GM23338 (cell line): ENCODE data around the gene ZFHX3. TPM values are rescaled to one million over a fixed set of nuclear protein-coding genes. Genes with fewer than 3 reads are reported as not detected.

Experiments
- ATAC-seq: fragments of 200-7000 bp; cut with Tn5 transposase; 3 replicates; pipeline ENCODE4 v1.9.1; 2020
- DNase-seq: peaks from one replicate; pipeline ENCODE4 v3.0.0-alpha.2; 2015; ENCODE audit warnings: low spot score
- H2AFZ ChIP-seq: fragments of 200-600 bp; sonication (generic); 2 replicates; pipeline ENCODE4 v1.8.0; 2016; ENCODE audit warnings: antibody characterized with exemption, mild to moderate bottlenecking, moderate library complexity
- H3F3A ChIP-seq: fragments of 200-600 bp; sonication (generic); replicated peaks from 2 replicates; pipeline ENCODE4 v1.8.0; 2017; ENCODE audit warnings: antibody characterized with exemption, mixed run types, low read depth
- H3K27ac ChIP-seq: fragments of 200-600 bp; sonication (generic); 2 replicates; pipeline ENCODE4 v1.6.1; 2016; ENCODE audit warnings: low read depth
- H3K27me3 ChIP-seq: fragments of 200-600 bp; sonication (generic); 2 replicates; pipeline ENCODE4 v1.8.0; 2016; ENCODE audit warnings: mild to moderate bottlenecking, mixed run types, moderate library complexity; ENCODE audit not compliant: insufficient read depth
- H3K36me3 ChIP-seq: fragments of 200-600 bp; sonication (generic); 2 replicates; pipeline ENCODE4 v1.8.0; 2016; ENCODE audit warnings: mild to moderate bottlenecking; ENCODE audit not compliant: insufficient read depth
- H3K4me1 ChIP-seq: fragments of 200-600 bp; sonication (generic); 2 replicates; pipeline ENCODE4 v1.8.0; 2016; ENCODE audit warnings: mild to moderate bottlenecking, moderate library complexity; ENCODE audit not compliant: insufficient read depth
- H3K4me2 ChIP-seq: fragments of 200-600 bp; sonication (generic); 2 replicates; pipeline ENCODE4 v1.7.1; 2017; ENCODE audit warnings: mixed run types
- H3K4me3 ChIP-seq: fragments of 200-600 bp; sonication (generic); 2 replicates; pipeline ENCODE4 v1.6.1; 2016; ENCODE audit warnings: mixed run types
- H3K79me2 ChIP-seq: fragments of 200-600 bp; sonication (generic); replicated peaks from 2 replicates; pipeline ENCODE4 v1.8.0; 2017; ENCODE audit warnings: mild to moderate bottlenecking; ENCODE audit not compliant: insufficient read depth
- H3K9me2 ChIP-seq: fragments of 200-600 bp; sonication (generic); 2 replicates; pipeline ENCODE4 v1.8.0; 2017; ENCODE audit not compliant: insufficient read depth
- H4K20me1 ChIP-seq: fragments of 200-600 bp; sonication (generic); replicated peaks from 2 replicates; pipeline ENCODE4 v1.8.0; 2017; ENCODE audit warnings: mild to moderate bottlenecking; ENCODE audit not compliant: insufficient read depth
- H3K27ac Mint-ChIP-seq: 2 replicates; pipeline ENCODE4 v1.8.0; 2020; ENCODE audit warnings: inconsistent platforms, mild to moderate bottlenecking, moderate library complexity, mixed read lengths
- H3K27me3 Mint-ChIP-seq: 3 replicates; pipeline ENCODE4 v1.8.0; 2022; ENCODE audit warnings: low read depth, mild to moderate bottlenecking, moderate library complexity, mixed read lengths, inconsistent platforms; ENCODE audit not compliant: insufficient read depth, poor library complexity
- H3K36me3 Mint-ChIP-seq: 3 replicates; pipeline ENCODE4 v1.8.0; 2021; ENCODE audit warnings: low read depth, mild to moderate bottlenecking, inconsistent platforms, moderate library complexity, mixed read lengths
- H3K4me1 Mint-ChIP-seq: 3 replicates; pipeline ENCODE4 v1.8.0; 2020; ENCODE audit warnings: mild to moderate bottlenecking, inconsistent platforms, mixed read lengths
- H3K4me3 Mint-ChIP-seq: 3 replicates; pipeline ENCODE4 v1.8.0; 2021; ENCODE audit warnings: moderate library complexity, mild to moderate bottlenecking, inconsistent platforms, mixed read lengths
- H3K9me3 Mint-ChIP-seq: 3 replicates; pipeline ENCODE4 v1.8.0; 2020; ENCODE audit warnings: moderate library complexity, mild to moderate bottlenecking, inconsistent platforms, mixed read lengths
- CREB1 ChIP-seq: fragments of 250-450 bp; sonication (Bioruptor Pico); IDR thresholded peaks from 2 replicates; pipeline ENCODE4 v1.5.0; 2020; ENCODE audit warnings: low read depth, mild to moderate bottlenecking, moderate library complexity
- EZH2 ChIP-seq: fragments of 200-600 bp; sonication (generic); IDR thresholded peaks from one replicate; pipeline ENCODE4 v1.8.0; 2017; ENCODE audit warnings: antibody characterized with exemption, mild to moderate bottlenecking, low read depth; ENCODE audit not compliant: unreplicated experiment
- EZH2phosphoT487 ChIP-seq: fragments of 200-600 bp; sonication (generic); IDR thresholded peaks from one replicate; pipeline ENCODE4 v1.8.1; 2018; ENCODE audit warnings: antibody characterized with exemption; ENCODE audit not compliant: unreplicated experiment
- JUNB ChIP-seq: IDR thresholded peaks from one replicate; pipeline ENCODE4 v1.6.1; 2016; ENCODE audit warnings: antibody characterized with exemption; ENCODE audit not compliant: unreplicated experiment
- NANOG ChIP-seq: IDR thresholded peaks from 2 replicates; pipeline ENCODE4 v1.6.1; 2016; ENCODE audit warnings: antibody characterized with exemption, borderline replicate concordance
- POLR2AphosphoS5 ChIP-seq: IDR thresholded peaks from 2 replicates; pipeline ENCODE4 v1.6.1; 2016; ENCODE audit warnings: antibody characterized with exemption, low read depth
- STAT1 ChIP-seq: IDR thresholded peaks from one replicate; pipeline ENCODE4 v1.6.1; 2016; ENCODE audit warnings: antibody characterized with exemption; ENCODE audit not compliant: unreplicated experiment
- polyA plus RNA-seq: library from polyadenylated mRNA; unstranded; fragments of >200 nt; fragmentation: Nextera tagmentation; extraction: Ambion mirVana; gene quantifications from 2 replicates; pipeline ENCODE4 v1.2.1, GENCODE V29; 2016
- total RNA-seq: library from RNA; depleted of rRNA; stranded (reverse); fragments of >200 nt; shearing (Covaris generic); gene quantifications from 2 replicates; pipeline ENCODE4 v1.2.3, GENCODE V29; 2014
- TF ChIP-seq, protein P1 (sequence below): fragments of 250-450 bp; sonication (Bioruptor Pico); IDR thresholded peaks from 2 replicates; pipeline ENCODE4 v1.5.0; 2020; ENCODE audit warnings: mild to moderate bottlenecking, moderate library complexity
- TF ChIP-seq, protein P2 (sequence below): IDR thresholded peaks from 2 replicates; pipeline ENCODE4 v1.6.1; 2016; ENCODE audit warnings: antibody characterized with exemption
- TF ChIP-seq, protein P3 (sequence below), 2 experiments: fragments of 200-600 bp in 1 of 2; sonication (generic) in 1 of 2; conservative IDR thresholded peaks; 2 replicates each; pipeline versions ENCODE4 v1.5.1 to v1.6.1; 2016 to 2017; ENCODE audit warnings: antibody characterized with exemption in 2 of 2, low read depth in 2 of 2, mild to moderate bottlenecking in 2 of 2, moderate library complexity in 1 of 2

The ZFHX3 gene
- total and polyA plus RNA-seq, 2 experiments from 2014 or later, result 1.0 to 1.5 TPM

DNA sequence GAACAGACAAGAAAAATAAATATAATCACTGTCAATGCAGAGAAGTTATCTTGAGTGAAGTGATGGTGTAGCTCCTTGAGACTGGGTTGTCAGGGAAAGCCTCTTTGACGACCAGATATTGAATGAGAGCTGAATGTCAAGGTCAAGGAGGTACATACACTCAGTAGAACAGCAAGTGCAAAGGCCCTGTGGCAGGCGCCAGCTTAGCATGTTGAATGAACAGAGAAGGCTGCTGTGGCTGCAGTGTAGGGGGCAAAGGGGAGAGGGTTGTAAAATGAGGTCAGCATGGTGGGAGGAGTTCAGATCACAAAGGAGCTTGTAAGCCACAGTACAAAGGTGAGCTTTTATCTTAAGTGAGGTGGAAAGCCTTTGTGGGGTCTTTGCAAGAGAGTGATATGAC, 111.5 kb downstream of the ZFHX3 start (continued):
- TF ChIP-seq, protein P1, sequence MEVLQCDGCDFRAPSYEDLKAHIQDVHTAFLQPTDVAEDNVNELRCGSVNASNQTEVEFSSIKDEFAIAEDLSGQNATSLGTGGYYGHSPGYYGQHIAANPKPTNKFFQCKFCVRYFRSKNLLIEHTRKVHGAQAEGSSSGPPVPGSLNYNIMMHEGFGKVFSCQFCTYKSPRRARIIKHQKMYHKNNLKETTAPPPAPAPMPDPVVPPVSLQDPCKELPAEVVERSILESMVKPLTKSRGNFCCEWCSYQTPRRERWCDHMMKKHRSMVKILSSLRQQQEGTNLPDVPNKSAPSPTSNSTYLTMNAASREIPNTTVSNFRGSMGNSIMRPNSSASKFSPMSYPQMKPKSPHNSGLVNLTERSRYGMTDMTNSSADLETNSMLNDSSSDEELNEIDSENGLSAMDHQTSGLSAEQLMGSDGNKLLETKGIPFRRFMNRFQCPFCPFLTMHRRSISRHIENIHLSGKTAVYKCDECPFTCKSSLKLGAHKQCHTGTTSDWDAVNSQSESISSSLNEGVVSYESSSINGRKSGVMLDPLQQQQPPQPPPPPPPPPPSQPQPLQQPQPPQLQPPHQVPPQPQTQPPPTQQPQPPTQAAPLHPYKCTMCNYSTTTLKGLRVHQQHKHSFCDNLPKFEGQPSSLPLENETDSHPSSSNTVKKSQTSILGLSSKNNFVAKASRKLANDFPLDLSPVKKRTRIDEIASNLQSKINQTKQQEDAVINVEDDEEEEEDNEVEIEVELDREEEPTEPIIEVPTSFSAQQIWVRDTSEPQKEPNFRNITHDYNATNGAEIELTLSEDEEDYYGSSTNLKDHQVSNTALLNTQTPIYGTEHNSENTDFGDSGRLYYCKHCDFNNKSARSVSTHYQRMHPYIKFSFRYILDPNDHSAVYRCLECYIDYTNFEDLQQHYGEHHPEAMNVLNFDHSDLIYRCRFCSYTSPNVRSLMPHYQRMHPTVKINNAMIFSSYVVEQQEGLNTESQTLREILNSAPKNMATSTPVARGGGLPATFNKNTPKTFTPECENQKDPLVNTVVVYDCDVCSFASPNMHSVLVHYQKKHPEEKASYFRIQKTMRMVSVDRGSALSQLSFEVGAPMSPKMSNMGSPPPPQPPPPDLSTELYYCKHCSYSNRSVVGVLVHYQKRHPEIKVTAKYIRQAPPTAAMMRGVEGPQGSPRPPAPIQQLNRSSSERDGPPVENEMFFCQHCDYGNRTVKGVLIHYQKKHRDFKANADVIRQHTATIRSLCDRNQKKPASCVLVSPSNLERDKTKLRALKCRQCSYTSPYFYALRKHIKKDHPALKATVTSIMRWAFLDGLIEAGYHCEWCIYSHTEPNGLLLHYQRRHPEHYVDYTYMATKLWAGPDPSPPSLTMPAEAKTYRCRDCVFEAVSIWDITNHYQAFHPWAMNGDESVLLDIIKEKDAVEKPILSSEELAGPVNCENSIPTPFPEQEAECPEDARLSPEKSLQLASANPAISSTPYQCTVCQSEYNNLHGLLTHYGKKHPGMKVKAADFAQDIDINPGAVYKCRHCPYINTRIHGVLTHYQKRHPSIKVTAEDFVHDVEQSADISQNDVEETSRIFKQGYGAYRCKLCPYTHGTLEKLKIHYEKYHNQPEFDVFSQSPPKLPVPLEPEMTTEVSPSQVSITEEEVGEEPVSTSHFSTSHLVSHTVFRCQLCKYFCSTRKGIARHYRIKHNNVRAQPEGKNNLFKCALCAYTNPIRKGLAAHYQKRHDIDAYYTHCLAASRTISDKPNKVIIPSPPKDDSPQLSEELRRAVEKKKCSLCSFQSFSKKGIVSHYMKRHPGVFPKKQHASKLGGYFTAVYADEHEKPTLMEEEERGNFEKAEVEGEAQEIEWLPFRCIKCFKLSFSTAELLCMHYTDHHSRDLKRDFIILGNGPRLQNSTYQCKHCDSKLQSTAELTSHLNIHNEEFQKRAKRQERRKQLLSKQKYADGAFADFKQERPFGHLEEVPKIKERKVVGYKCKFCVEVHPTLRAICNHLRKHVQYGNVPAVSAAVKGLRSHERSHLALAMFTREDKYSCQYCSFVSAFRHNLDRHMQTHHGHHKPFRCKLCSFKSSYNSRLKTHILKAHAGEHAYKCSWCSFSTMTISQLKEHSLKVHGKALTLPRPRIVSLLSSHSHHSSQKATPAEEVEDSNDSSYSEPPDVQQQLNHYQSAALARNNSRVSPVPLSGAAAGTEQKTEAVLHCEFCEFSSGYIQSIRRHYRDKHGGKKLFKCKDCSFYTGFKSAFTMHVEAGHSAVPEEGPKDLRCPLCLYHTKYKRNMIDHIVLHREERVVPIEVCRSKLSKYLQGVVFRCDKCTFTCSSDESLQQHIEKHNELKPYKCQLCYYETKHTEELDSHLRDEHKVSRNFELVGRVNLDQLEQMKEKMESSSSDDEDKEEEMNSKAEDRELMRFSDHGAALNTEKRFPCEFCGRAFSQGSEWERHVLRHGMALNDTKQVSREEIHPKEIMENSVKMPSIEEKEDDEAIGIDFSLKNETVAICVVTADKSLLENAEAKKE (CRISPR knock-in tag), result no peak
- TF ChIP-seq, protein P2, sequence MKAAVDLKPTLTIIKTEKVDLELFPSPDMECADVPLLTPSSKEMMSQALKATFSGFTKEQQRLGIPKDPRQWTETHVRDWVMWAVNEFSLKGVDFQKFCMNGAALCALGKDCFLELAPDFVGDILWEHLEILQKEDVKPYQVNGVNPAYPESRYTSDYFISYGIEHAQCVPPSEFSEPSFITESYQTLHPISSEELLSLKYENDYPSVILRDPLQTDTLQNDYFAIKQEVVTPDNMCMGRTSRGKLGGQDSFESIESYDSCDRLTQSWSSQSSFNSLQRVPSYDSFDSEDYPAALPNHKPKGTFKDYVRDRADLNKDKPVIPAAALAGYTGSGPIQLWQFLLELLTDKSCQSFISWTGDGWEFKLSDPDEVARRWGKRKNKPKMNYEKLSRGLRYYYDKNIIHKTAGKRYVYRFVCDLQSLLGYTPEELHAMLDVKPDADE, result no peak
- TF ChIP-seq CREB1 (CRISPR knock-in tag) (no peak), EZH2 (no peak), STAT1 (no peak)

DNA sequence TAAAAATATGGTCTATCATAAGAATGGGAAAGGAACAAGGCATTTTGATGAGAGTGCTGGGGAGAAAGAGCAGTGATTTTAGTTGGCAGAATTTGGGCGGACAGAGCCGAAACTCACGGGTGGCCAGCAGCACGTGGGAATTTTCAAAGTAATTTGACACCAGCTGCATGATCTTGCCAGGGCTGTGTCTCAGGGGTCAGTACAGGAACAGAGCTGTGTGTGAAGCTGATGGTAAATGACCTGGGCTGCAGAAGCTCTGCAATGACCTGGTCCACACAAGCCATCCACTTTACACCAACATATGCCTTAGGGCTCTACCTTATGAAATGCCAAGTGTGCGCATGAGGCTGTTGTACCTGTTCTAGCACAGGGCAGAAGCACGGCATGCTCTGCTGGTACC, 112.0 kb downstream of the ZFHX3 start:
- no peaks in the 10 kb centered on the region for H3K36me3 Mint-ChIP-seq
- H4K20me1 ChIP-seq, result no peaks in the 10 kb centered on the region
- H3K36me3 ChIP-seq, result no peaks in the 10 kb centered on the region
- no peaks in the 10 kb centered on the region; the same call in 2 of the 3 replicates for H3K9me3 Mint-ChIP-seq
- ATAC-seq, result peak; percentile 33
- no peaks in the 10 kb centered on the region for H3K27me3 ChIP-seq
- H3K4me3 Mint-ChIP-seq, result no peak overlapping the region
- no peaks in the 10 kb centered on the region for H3F3A ChIP-seq
- H3K79me2 ChIP-seq, result no peaks in the 10 kb centered on the region
- H3K4me1 ChIP-seq, result peaks cover 17% of the 10 kb centered on the region
- peaks cover 11% of the 10 kb centered on the region for H3K27me3 Mint-ChIP-seq
- H3K27ac Mint-ChIP-seq, result no peak overlapping the region
- DNase-seq, result no peak
- no peak overlapping the region for H2AFZ ChIP-seq
- no peaks in the 10 kb centered on the region for H3K9me2 ChIP-seq
- H3K4me2 ChIP-seq, result no peak overlapping the region
- no peak overlapping the region for H3K27ac ChIP-seq
- H3K4me3 ChIP-seq, result no peak overlapping the region
- peaks cover 49% of the 10 kb centered on the region for H3K4me1 Mint-ChIP-seq
- TF ChIP-seq STAT1 (no peak), EZH2phosphoT487 (no peak), NANOG (no peak), JUNB (no peak), EZH2 (no peak), POLR2AphosphoS5 (no peak), CREB1 (CRISPR knock-in tag) (no peak)
- TF ChIP-seq, protein P3, sequence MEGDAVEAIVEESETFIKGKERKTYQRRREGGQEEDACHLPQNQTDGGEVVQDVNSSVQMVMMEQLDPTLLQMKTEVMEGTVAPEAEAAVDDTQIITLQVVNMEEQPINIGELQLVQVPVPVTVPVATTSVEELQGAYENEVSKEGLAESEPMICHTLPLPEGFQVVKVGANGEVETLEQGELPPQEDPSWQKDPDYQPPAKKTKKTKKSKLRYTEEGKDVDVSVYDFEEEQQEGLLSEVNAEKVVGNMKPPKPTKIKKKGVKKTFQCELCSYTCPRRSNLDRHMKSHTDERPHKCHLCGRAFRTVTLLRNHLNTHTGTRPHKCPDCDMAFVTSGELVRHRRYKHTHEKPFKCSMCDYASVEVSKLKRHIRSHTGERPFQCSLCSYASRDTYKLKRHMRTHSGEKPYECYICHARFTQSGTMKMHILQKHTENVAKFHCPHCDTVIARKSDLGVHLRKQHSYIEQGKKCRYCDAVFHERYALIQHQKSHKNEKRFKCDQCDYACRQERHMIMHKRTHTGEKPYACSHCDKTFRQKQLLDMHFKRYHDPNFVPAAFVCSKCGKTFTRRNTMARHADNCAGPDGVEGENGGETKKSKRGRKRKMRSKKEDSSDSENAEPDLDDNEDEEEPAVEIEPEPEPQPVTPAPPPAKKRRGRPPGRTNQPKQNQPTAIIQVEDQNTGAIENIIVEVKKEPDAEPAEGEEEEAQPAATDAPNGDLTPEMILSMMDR (conservative IDR thresholded peaks at IDR 0.05; ENCODE audit: low read depth in 2 of 2), result no peak
